ENCODE measurements around the gene CTDSP2.

GRCh38 chr12:57864442-57865083 lies 18.0 kb upstream of the CTDSP2 start:
- TF ChIP-seq BMI1 (IDR thresholded peaks at IDR 0.05; ENCODE audit: borderline replicate concordance): no peak
- no peak for TF ChIP-seq TARDBP (IDR thresholded peaks at IDR 0.05; ENCODE audit: borderline replicate concordance)
- TF ChIP-seq ATF2 (IDR thresholded peaks at IDR 0.05; ENCODE audit: low read length): no peak
- TF ChIP-seq CTCF (IDR thresholded peaks at IDR 0.05 in 2 of 3, conservative IDR thresholded peaks at IDR 0.05 in 1 of 3; ENCODE audit: control insufficient read depth in 2 of 3, extremely low read depth in 1 of 3, insufficient read depth in 1 of 3, low read depth in 3 of 3, low read length in 3 of 3): no peak
- no peak for TF ChIP-seq BCLAF1 (IDR thresholded peaks at IDR 0.05)
- TF ChIP-seq POU2F2 (IDR thresholded peaks at IDR 0.05; ENCODE audit: borderline replicate concordance, low read depth, low read length): no peak
- no peak for TF ChIP-seq HCFC1 (IDR thresholded peaks at IDR 0.05; ENCODE audit: low read length)
- no peak for TF ChIP-seq CEBPB (IDR thresholded peaks at IDR 0.05; ENCODE audit: borderline replicate concordance in 1 of 2, low read depth in 2 of 2, low read length in 2 of 2)
- no peak for TF ChIP-seq USF2 (IDR thresholded peaks at IDR 0.05; ENCODE audit: borderline replicate concordance, low read depth, low read length)
